GM21619 (cell line): ENCODE measurements around the gene CERS4.
"Not testable (repeated sequence)": the region's sequence is repeated elsewhere in the genome, so short reads cannot be mapped to it uniquely, and the experiment has no call there.

Source experiments
- ATAC-seq: cut with Tn5 transposase; IDR thresholded peaks from one replicate; pipeline ENCODE4 v1.9.1; 2021; ENCODE audit not compliant: unreplicated experiment

CERS4 gene

GRCh38 chr19:8208922-8209461, at the start of gene CERS4:
TSS of gene CERS4 (plus strand) at chr19:8209370. CDS start at chr19:8251077, 41,707 bp downstream.
- ATAC-seq = peak; percentile 48

DNA sequence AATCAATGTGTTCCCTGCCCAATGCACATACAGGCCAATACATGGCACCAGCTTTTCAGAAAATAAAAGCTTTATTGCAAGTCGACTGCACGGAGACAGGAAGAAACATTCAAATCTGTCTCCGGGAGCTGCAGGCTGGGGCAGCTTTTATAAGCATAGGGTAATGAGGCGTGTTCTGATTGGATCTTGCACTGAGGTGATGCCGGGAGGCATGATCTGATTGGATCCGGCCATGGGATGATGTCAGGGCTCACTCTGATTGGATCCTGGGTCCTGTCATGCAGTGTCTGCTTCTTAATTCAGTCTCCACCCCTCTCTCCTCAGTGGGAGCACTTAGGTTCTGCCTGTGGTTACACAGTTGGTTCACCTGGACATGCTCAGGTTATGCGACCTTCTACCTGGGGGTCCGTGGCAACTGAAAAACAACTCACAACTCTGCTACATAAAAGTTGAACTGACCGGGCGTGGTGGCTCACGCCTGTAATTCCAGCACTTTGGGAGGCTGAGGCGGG, 48.0 kb upstream of the CERS4 start:
- no peak for ATAC-seq

GRCh38 chr19:8163759-8164158, 45.4 kb upstream of the CERS4 start:
- no peak for ATAC-seq

GRCh38 chr19:8167985-8168384, 41.2 kb upstream of the CERS4 start:
- no peak for ATAC-seq

DNA sequence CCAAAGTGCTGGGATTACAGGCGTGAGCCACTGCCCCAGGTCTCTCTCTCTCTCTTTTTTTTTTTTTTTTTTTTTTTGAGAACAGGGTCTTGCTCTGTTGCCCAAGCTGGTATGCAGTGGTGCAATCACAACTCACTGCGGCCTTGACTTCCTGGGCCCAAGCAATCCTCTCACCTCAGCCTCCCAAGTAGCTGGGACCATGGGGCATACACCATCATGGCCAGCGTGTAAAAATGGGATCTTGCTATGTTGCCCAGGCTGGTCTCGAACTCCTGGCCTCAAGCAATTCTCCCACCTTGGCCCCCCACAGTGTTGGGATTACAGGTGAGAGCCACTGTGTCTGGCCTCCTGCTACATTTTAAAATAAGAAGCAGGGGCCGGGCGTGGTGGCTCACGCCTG, 40.6 kb upstream of the CERS4 start:
- no peak for ATAC-seq

GRCh38 chr19:8174706-8175105, 34.5 kb upstream of the CERS4 start:
- ATAC-seq = no peak

- no peak for ATAC-seq
Measured at GRCh38 chr19:8180018-8180417, 29.2 kb upstream of the CERS4 start.

- no peak for ATAC-seq
Measured at GRCh38 chr19:8184274-8184673, 24.9 kb upstream of the CERS4 start.

DNA sequence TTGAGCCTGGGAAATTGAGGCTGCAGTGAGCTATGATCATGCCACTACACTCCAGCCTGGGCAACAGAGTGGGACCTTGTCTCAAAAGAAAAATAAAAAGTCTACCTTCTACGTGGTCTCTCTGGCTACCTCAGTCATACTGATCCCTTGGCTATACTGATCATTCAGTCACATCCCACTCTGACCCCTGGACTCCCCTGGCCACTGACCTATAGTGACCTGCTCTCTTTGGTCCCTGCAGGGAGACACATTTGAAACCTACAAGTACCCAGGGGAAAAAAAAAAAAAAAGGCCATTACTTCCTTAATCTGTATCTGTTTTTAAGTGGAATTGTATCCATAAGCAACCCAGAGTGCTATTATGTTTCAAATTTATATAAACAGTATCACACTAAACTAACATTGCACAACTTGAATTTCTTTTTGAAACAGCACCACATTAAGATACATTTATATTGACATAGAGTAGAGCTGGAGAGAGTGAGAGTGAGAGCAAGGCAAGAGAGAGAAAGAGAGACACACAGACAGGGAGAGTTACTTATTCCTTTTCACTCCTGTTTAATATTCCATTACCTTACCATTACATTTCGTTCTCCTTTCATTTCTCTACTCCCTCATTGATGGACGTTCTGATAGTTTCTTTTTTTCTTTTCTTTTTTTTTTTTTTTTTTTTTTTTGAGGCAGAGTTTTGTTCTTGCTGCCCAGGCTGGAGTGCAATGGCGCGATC, 23.7 kb upstream of the CERS4 start:
- ATAC-seq = no peak

- no peak for ATAC-seq
Measured at GRCh38 chr19:8192221-8192820, 16.8 kb upstream of the CERS4 start.

- ATAC-seq = no peak
Measured at GRCh38 chr19:8194528-8195267, 14.5 kb upstream of the CERS4 start.

- ATAC-seq = no peak
Measured at GRCh38 chr19:8196271-8196927, 12.8 kb upstream of the CERS4 start.

GRCh38 chr19:8203288-8204120, 5.7 kb upstream of the CERS4 start:
- not testable (repeated sequence) for ATAC-seq

DNA sequence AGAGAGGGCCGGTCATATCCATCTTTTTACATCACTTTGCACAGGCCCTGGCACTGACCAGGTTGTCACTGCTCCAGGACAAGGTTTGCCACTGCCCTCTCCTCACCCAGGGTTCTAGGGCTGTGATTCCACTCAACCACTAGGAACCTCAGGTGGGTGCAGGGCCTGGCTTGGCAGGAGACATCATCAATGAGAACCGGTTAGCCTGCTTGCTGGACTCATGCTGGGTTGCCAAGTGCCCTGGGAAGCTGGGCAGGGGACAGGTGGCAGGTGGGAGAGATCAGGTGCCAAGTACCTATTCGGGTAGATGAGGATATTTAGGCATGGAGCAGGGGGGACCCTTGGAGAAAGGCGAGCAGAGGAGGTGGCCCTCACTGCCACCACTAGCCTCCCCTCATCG, 4.2 kb upstream of the CERS4 start:
- ATAC-seq = no peak

GRCh38 chr19:8206147-8207087, 2.8 kb upstream of the CERS4 start:
- no peak for ATAC-seq

DNA sequence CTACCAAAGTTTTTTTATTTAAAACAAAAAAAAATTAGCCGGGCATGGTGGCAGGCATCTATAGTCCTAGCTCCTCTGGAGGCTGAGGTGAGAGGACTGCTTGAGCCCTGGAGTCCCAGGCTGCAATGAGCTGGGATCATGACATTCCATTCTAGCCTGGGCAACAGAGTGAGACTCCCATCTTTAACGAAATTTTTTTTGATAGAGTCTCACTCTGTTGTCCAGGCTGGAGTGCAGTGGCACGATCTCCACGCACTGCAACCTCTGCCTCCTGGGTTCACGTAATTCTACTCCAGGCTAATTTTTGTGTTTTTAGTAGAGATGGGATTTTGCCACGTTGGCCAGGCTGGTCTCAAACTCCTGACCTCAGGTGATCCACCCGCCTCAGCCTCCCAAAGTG, 1.8 kb upstream of the CERS4 start:
- not testable (repeated sequence) for ATAC-seq

DNA sequence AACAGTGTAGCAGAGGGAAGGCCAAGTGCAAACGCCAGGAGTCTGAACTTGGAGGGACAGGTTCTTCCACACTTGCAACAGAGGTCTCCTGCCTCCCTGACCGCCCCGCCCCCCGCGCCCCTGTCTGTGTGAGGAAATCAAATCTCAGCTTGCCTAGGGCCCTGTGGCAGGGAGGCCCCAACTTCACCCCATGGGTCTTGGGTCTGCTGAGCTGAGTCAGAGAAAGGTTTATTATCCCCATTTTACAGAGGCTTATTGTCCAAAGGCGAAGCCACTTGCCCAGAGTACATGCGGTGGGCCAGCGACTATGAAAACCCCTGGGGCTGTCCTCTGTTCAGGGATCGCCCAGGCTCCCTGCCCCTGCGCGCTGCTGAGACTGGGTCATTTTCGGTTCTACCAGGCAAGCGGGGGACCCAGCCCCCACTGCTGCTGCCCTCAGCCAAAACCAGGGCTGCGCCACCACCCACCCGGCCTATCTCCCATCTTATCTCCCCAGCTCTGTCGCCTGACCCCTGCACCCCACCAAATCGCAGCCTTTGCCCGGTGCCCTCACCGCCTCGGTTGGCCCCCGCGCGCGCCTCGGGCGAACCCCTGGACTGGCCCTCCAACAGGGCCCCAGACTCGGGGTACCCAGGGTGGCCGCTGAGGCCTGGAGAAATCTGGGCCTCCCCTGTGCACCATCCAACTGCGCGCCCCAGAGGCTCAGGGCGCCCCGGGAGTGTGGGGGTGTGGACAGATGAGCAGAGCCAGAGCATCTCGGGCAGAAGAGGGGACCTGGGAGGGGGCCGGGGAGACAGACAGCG, 850 bp upstream of the CERS4 start:
- peak; percentile 3 for ATAC-seq
